RWPE2 (cell line): ENCODE results near the gene RASSF6.

Experiments
- ATAC-seq: fragments of 200-7000 bp; cut with Tn5 transposase; 3 replicates; pipeline ENCODE4 v1.9.1; 2021; ENCODE audit warnings: low read depth
- DNase-seq: peaks from one replicate; pipeline ENCODE4 v3.0.0-alpha.2; 2020; ENCODE audit warnings: low spot score
- H3K27ac ChIP-seq: fragments of 450-650 bp; 2 replicates; pipeline ENCODE4 v1.5.1; 2017; ENCODE audit warnings: mild to moderate bottlenecking; ENCODE audit not compliant: poor library complexity, severe bottlenecking
- H3K27me3 ChIP-seq: fragments of 250-450 bp; sonication (Bioruptor Pico); 2 replicates; pipeline ENCODE4 v1.5.1; 2021; ENCODE audit warnings: mild to moderate bottlenecking, moderate library complexity; ENCODE audit not compliant: insufficient read depth, poor library complexity, severe bottlenecking
- H3K36me3 ChIP-seq: fragments of 250-450 bp; sonication (Bioruptor Pico); 2 replicates; pipeline ENCODE4 v1.5.1; 2020; ENCODE audit warnings: low read depth, mild to moderate bottlenecking, moderate library complexity
- H3K4me1 ChIP-seq: fragments of 250-450 bp; sonication (Bioruptor Pico); 2 replicates; pipeline ENCODE4 v1.5.1; 2021; ENCODE audit warnings: mild to moderate bottlenecking, moderate library complexity; ENCODE audit not compliant: insufficient read depth, poor library complexity, severe bottlenecking
- H3K4me3 ChIP-seq: fragments of 250-450 bp; sonication (Bioruptor Pico); 2 replicates; pipeline ENCODE4 v1.5.1; 2021; ENCODE audit warnings: mild to moderate bottlenecking, moderate library complexity; ENCODE audit not compliant: severe bottlenecking
- H3K9me3 ChIP-seq: fragments of 250-450 bp; sonication (Bioruptor Pico); 2 replicates; pipeline ENCODE4 v1.5.1; 2021; ENCODE audit warnings: mild to moderate bottlenecking, moderate library complexity; ENCODE audit not compliant: severe bottlenecking
- CTCF ChIP-seq: fragments of 450-650 bp; IDR thresholded peaks from one replicate; pipeline ENCODE4 v1.5.1; 2017; ENCODE audit warnings: mild to moderate bottlenecking, moderate library complexity; ENCODE audit not compliant: poor library complexity, severe bottlenecking

RASSF6 gene

GRCh38 chr4:73593631-73594241, 26.5 kb downstream of the RASSF6 start:
- no peak overlapping the region for H3K4me3 ChIP-seq
- ATAC-seq (no peak), DNase-seq (no peak)
- peaks cover 30% of the 10 kb centered on the region for H3K4me1 ChIP-seq
- peak; percentile 90 for TF ChIP-seq CTCF
- H3K9me3 ChIP-seq, result no peaks in the 10 kb centered on the region
- H3K27ac ChIP-seq, result no peak overlapping the region
- H3K27me3 ChIP-seq, result no peaks in the 10 kb centered on the region
- no peaks in the 10 kb centered on the region for H3K36me3 ChIP-seq

- peaks cover 42% of the 10 kb centered on the region for H3K4me1 ChIP-seq
- no peaks in the 10 kb centered on the region for H3K27me3 ChIP-seq
- peak overlapping the region; percentile 88 for H3K27ac ChIP-seq
- ATAC-seq, result no peak
- no peaks in the 10 kb centered on the region for H3K9me3 ChIP-seq
- no peak for DNase-seq
- H3K4me3 ChIP-seq, result no peak overlapping the region
- no peak for TF ChIP-seq CTCF
- 0 out of 2 replicates have a peak, but pooled peaks cover 4% of the 10 kb centered on the region for H3K36me3 ChIP-seq
Measured at GRCh38 chr4:73589887-73590801, 30.1 kb downstream of the RASSF6 start.

- ATAC-seq (peak; percentile 86), DNase-seq (no peak)
- H3K27me3 ChIP-seq, result no peaks in the 10 kb centered on the region
- no peaks in the 10 kb centered on the region for H3K9me3 ChIP-seq
- peaks cover 42% of the 10 kb centered on the region for H3K4me1 ChIP-seq
- no peak for TF ChIP-seq CTCF
- no peak overlapping the region for H3K4me3 ChIP-seq
- H3K36me3 ChIP-seq, result peaks cover 12% of the 10 kb centered on the region; the same call in 1 of the 2 replicates
- H3K27ac ChIP-seq, result peak overlapping the region; percentile 88
Measured at GRCh38 chr4:73589261-73589847, 30.9 kb downstream of the RASSF6 start.

- H3K4me1 ChIP-seq, result peaks cover 42% of the 10 kb centered on the region
- no peaks in the 10 kb centered on the region for H3K9me3 ChIP-seq
- H3K27me3 ChIP-seq, result no peaks in the 10 kb centered on the region
- DNase-seq (no peak), ATAC-seq (no peak)
- H3K36me3 ChIP-seq, result peaks cover 15% of the 10 kb centered on the region; the same call in 1 of the 2 replicates
- H3K4me3 ChIP-seq, result no peak overlapping the region
- TF ChIP-seq CTCF, result no peak
- peak overlapping the region; percentile 88 for H3K27ac ChIP-seq
Measured at GRCh38 chr4:73588613-73589012, 31.6 kb downstream of the RASSF6 start.
